ENCODE measurements around the gene KRTAP4-2. TPM values are rescaled to one million over a fixed set of nuclear protein-coding genes. Genes with fewer than 3 reads are reported as not detected.
"Not testable (repeated sequence)": the region's sequence is repeated elsewhere in the genome, so short reads cannot be mapped to it uniquely, and the experiment has no call there.

Gene KRTAP4-2
- not detected in 2 replicates for total RNA-seq

GRCh38 chr17:41177727-41178271, at the start of gene KRTAP4-2:
TSS of gene KRTAP4-2 (minus strand) at chr17:41178221. CDS start at chr17:41178164, 57 bp downstream.
- DNase-seq = no peak
- Mint-ChIP-seq H3K27ac (no peak within 1 kb of the TSS), H3K4me1 (no peaks in the 10 kb centered on the region), H3K27me3 (peaks cover 2% of the 10 kb centered on the region), H3K9me3 (no peaks in the 10 kb centered on the region), H3K36me3 (ENCODE audit: low read depth) (no peaks in the 10 kb centered on the region), H3K4me3 (no peak within 1 kb of the TSS)
- intact Hi-C loops (cut with micrococcal nuclease) = no loop called here

- H3K27ac Mint-ChIP-seq; DNase-seq; H3K27me3 Mint-ChIP-seq; H3K4me3 Mint-ChIP-seq; H3K9me3 Mint-ChIP-seq; intact Hi-C loops (cut with micrococcal nuclease); H3K4me1 Mint-ChIP-seq; H3K36me3 Mint-ChIP-seq (ENCODE audit: low read depth): not testable (repeated sequence)
Observed at GRCh38 chr17:41226598-41227095, 48.6 kb upstream of the KRTAP4-2 start, which contains the start of gene KRTAP9-2. TSS of gene KRTAP9-2 (plus strand) at chr17:41226648. CDS start at chr17:41226655, 7 bp downstream.

- Mint-ChIP-seq H3K4me3 (no peak overlapping the region), H3K27ac (no peak overlapping the region), H3K4me1 (no peaks in the 10 kb centered on the region), H3K36me3 (ENCODE audit: low read depth) (no peaks in the 10 kb centered on the region), H3K9me3 (no peaks in the 10 kb centered on the region), H3K27me3 (peaks cover 7% of the 10 kb centered on the region)
- DNase-seq = peak; percentile 40
- intact Hi-C loops (cut with micrococcal nuclease) = no loop called here
Observed at GRCh38 chr17:41226051-41226450, 48.0 kb upstream of the KRTAP4-2 start.

GRCh38 chr17:41223821-41224220, 45.8 kb upstream of the KRTAP4-2 start:
- H3K9me3 Mint-ChIP-seq = no peaks in the 10 kb centered on the region
- DNase-seq = no peak
- no peaks in the 10 kb centered on the region for H3K36me3 Mint-ChIP-seq (ENCODE audit: low read depth)
- H3K4me3 Mint-ChIP-seq = no peak overlapping the region
- H3K27ac Mint-ChIP-seq = no peak overlapping the region
- H3K27me3 Mint-ChIP-seq = peaks cover 10% of the 10 kb centered on the region
- intact Hi-C loops (cut with micrococcal nuclease) = no loop called here
- H3K4me1 Mint-ChIP-seq = no peaks in the 10 kb centered on the region

GRCh38 chr17:41215681-41216080, 37.7 kb upstream of the KRTAP4-2 start:
- H3K4me1 Mint-ChIP-seq = no peaks in the 10 kb centered on the region
- H3K27ac Mint-ChIP-seq = no peak overlapping the region
- intact Hi-C loops (cut with micrococcal nuclease) = no loop called here
- H3K27me3 Mint-ChIP-seq = peaks cover 3% of the 10 kb centered on the region
- DNase-seq = no peak
- H3K36me3 Mint-ChIP-seq (ENCODE audit: low read depth) = no peaks in the 10 kb centered on the region
- H3K9me3 Mint-ChIP-seq = no peaks in the 10 kb centered on the region
- H3K4me3 Mint-ChIP-seq = no peak overlapping the region

GRCh38 chr17:41212524-41213169, 34.6 kb upstream of the KRTAP4-2 start:
- H3K4me3 Mint-ChIP-seq = no peak overlapping the region
- no peaks in the 10 kb centered on the region for H3K9me3 Mint-ChIP-seq
- H3K27ac Mint-ChIP-seq = no peak overlapping the region
- H3K36me3 Mint-ChIP-seq (ENCODE audit: low read depth) = no peaks in the 10 kb centered on the region
- DNase-seq = no peak
- H3K4me1 Mint-ChIP-seq = no peaks in the 10 kb centered on the region
- H3K27me3 Mint-ChIP-seq = peaks cover 20% of the 10 kb centered on the region
- intact Hi-C loops (cut with micrococcal nuclease) = no loop called here

- H3K4me3 Mint-ChIP-seq = no peak overlapping the region
- intact Hi-C loops (cut with micrococcal nuclease) = no loop called here
- DNase-seq = no peak
- no peak overlapping the region for H3K27ac Mint-ChIP-seq
- no peaks in the 10 kb centered on the region for H3K36me3 Mint-ChIP-seq (ENCODE audit: low read depth)
- H3K4me1 Mint-ChIP-seq = no peaks in the 10 kb centered on the region
- H3K9me3 Mint-ChIP-seq = no peaks in the 10 kb centered on the region
- peaks cover 22% of the 10 kb centered on the region for H3K27me3 Mint-ChIP-seq
Observed at GRCh38 chr17:41211845-41212466, 33.9 kb upstream of the KRTAP4-2 start.

GRCh38 chr17:41199421-41200078, 21.5 kb upstream of the KRTAP4-2 start:
- intact Hi-C loops (cut with micrococcal nuclease) = no loop called here
- Mint-ChIP-seq H3K4me1 (no peaks in the 10 kb centered on the region), H3K36me3 (ENCODE audit: low read depth) (no peaks in the 10 kb centered on the region), H3K27ac (no peak overlapping the region), H3K4me3 (no peak overlapping the region), H3K9me3 (peaks cover 3% of the 10 kb centered on the region), H3K27me3 (peaks cover 5% of the 10 kb centered on the region)
- DNase-seq = no peak

GRCh38 chr17:41196068-41196467, 18.0 kb upstream of the KRTAP4-2 start:
- no peaks in the 10 kb centered on the region for H3K36me3 Mint-ChIP-seq (ENCODE audit: low read depth)
- H3K27me3 Mint-ChIP-seq = peaks cover 7% of the 10 kb centered on the region
- peaks cover 7% of the 10 kb centered on the region for H3K9me3 Mint-ChIP-seq
- no peak overlapping the region for H3K27ac Mint-ChIP-seq
- no peaks in the 10 kb centered on the region for H3K4me1 Mint-ChIP-seq
- DNase-seq = no peak
- intact Hi-C loops (cut with micrococcal nuclease) = no loop called here
- no peak overlapping the region for H3K4me3 Mint-ChIP-seq

GRCh38 chr17:41190328-41190727, 12.3 kb upstream of the KRTAP4-2 start:
- Mint-ChIP-seq H3K27ac (no peak overlapping the region), H3K9me3 (peaks cover 3% of the 10 kb centered on the region), H3K36me3 (ENCODE audit: low read depth) (no peaks in the 10 kb centered on the region), H3K4me3 (no peak overlapping the region), H3K27me3 (peaks cover 4% of the 10 kb centered on the region), H3K4me1 (no peaks in the 10 kb centered on the region)
- peak; percentile 29 for DNase-seq
- intact Hi-C loops (cut with micrococcal nuclease) = no loop called here

GRCh38 chr17:41189837-41190318, 11.9 kb upstream of the KRTAP4-2 start, which contains the start of gene KRTAP9-1:
TSS of gene KRTAP9-1 (plus strand) at chr17:41189887. CDS start at chr17:41189887, 0 bp downstream.
- intact Hi-C loops (cut with micrococcal nuclease); H3K27ac Mint-ChIP-seq; H3K36me3 Mint-ChIP-seq (ENCODE audit: low read depth); H3K9me3 Mint-ChIP-seq; H3K4me3 Mint-ChIP-seq; H3K4me1 Mint-ChIP-seq; H3K27me3 Mint-ChIP-seq: not testable (repeated sequence)
- DNase-seq = peak; percentile 22

- intact Hi-C loops (cut with micrococcal nuclease) = no loop called here
- peaks cover 4% of the 10 kb centered on the region for H3K27me3 Mint-ChIP-seq
Observed at GRCh38 chr17:41186872-41187271, 8.9 kb upstream of the KRTAP4-2 start.

GRCh38 chr17:41185001-41185400, 7.0 kb upstream of the KRTAP4-2 start:
- H3K27ac Mint-ChIP-seq = no peak overlapping the region
- no peaks in the 10 kb centered on the region for H3K4me1 Mint-ChIP-seq
- H3K36me3 Mint-ChIP-seq (ENCODE audit: low read depth) = no peaks in the 10 kb centered on the region
- intact Hi-C loops (cut with micrococcal nuclease) = no loop called here
- no peak for DNase-seq
- H3K9me3 Mint-ChIP-seq = no peaks in the 10 kb centered on the region
- H3K27me3 Mint-ChIP-seq = peaks cover 2% of the 10 kb centered on the region
- H3K4me3 Mint-ChIP-seq = no peak overlapping the region

More at GRCh38 chr17:41186872-41187271, 8.9 kb upstream of the KRTAP4-2 start:
- H3K36me3 Mint-ChIP-seq (ENCODE audit: low read depth) = no peaks in the 10 kb centered on the region
- DNase-seq = no peak
- no peak overlapping the region for H3K4me3 Mint-ChIP-seq
- no peak overlapping the region for H3K27ac Mint-ChIP-seq
- H3K4me1 Mint-ChIP-seq = no peaks in the 10 kb centered on the region
- no peaks in the 10 kb centered on the region for H3K9me3 Mint-ChIP-seq
